H9 (cell line): ENCODE measurements around the gene TMEM39B. TPM values are rescaled to one million over a fixed set of nuclear protein-coding genes. Genes with fewer than 3 reads are reported as not detected.

ENCODE experiments used
- DNase-seq: peaks from one replicate; pipeline ENCODE4 v3.0.0-alpha.2; 2017
- H2AFZ ChIP-seq: one replicate; pipeline ENCODE4 v1.6.1; 2013; ENCODE audit warnings: mild to moderate bottlenecking, low read length, control low read depth, moderate library complexity
- H2AK5ac ChIP-seq: 2 replicates; pipeline ENCODE4 v1.6.1; 2013; ENCODE audit warnings: low read length, control low read depth, mixed read lengths; ENCODE audit not compliant: insufficient read length
- H2BK120ac ChIP-seq: one replicate; pipeline ENCODE4 v1.6.1; 2013; ENCODE audit warnings: low read depth, mild to moderate bottlenecking, low read length, control low read depth, inconsistent platforms; ENCODE audit not compliant: poor library complexity, severe bottlenecking
- H2BK12ac ChIP-seq: 2 replicates; pipeline ENCODE4 v1.6.1; 2013; ENCODE audit warnings: low read length, control low read depth, mixed read lengths, low read depth; ENCODE audit not compliant: insufficient read length
- H2BK15ac ChIP-seq: 2 replicates; pipeline ENCODE4 v1.6.1; 2013; ENCODE audit warnings: low read depth, low read length, control low read depth
- H2BK20ac ChIP-seq: one replicate; pipeline ENCODE4 v1.6.1; 2013; ENCODE audit warnings: low read depth, mild to moderate bottlenecking, low read length, control low read depth, inconsistent platforms; ENCODE audit not compliant: poor library complexity, severe bottlenecking
- H2BK5ac ChIP-seq: 2 replicates; pipeline ENCODE4 v1.6.1; 2013; ENCODE audit warnings: low read length, control low read depth, mixed read lengths; ENCODE audit not compliant: insufficient read length
- H3K14ac ChIP-seq: 2 replicates; pipeline ENCODE4 v1.6.1; 2013; ENCODE audit warnings: low read length, control low read depth; ENCODE audit not compliant: insufficient read depth
- H3K18ac ChIP-seq: 2 replicates; pipeline ENCODE4 v1.6.1; 2013; ENCODE audit warnings: low read depth, mild to moderate bottlenecking, mixed read lengths, low read length, control low read depth; ENCODE audit not compliant: insufficient read length
- H3K23ac ChIP-seq: 2 replicates; pipeline ENCODE4 v1.6.1; 2013; ENCODE audit warnings: low read length, control low read depth, mixed read lengths, low read depth; ENCODE audit not compliant: insufficient read length
- H3K23me2 ChIP-seq: 2 replicates; pipeline ENCODE4 v1.6.1; 2013; ENCODE audit warnings: low read depth, mild to moderate bottlenecking, mixed read lengths, low read length, control low read depth; ENCODE audit not compliant: insufficient read length, poor library complexity, severe bottlenecking
- H3K27ac ChIP-seq: 2 replicates; pipeline ENCODE4 v1.5.1; 2013; ENCODE audit warnings: low read length, control low read depth, mixed read lengths, low read depth; ENCODE audit not compliant: insufficient read length
- H3K27me3 ChIP-seq: 2 replicates; pipeline ENCODE4 v1.6.1; 2013; ENCODE audit warnings: low read length, control low read depth, inconsistent platforms; ENCODE audit not compliant: insufficient read depth
- H3K4ac ChIP-seq: 2 replicates; pipeline ENCODE4 v1.6.1; 2013; ENCODE audit warnings: low read depth, mild to moderate bottlenecking, control low read depth, inconsistent platforms, low read length, moderate library complexity
- H3K4me1 ChIP-seq: 2 replicates; pipeline ENCODE4 v1.6.1; 2013; ENCODE audit warnings: low read length, control low read depth, inconsistent platforms; ENCODE audit not compliant: insufficient read depth
- H3K4me2 ChIP-seq: 2 replicates; pipeline ENCODE4 v1.6.1; 2013; ENCODE audit warnings: low read length, control low read depth, mixed read lengths; ENCODE audit not compliant: insufficient read length, insufficient read depth
- H3K56ac ChIP-seq: 2 replicates; pipeline ENCODE4 v1.6.1; 2013; ENCODE audit warnings: low read depth, mild to moderate bottlenecking, mixed read lengths, low read length, control low read depth; ENCODE audit not compliant: insufficient read length
- H3K79me1 ChIP-seq: 2 replicates; pipeline ENCODE4 v1.6.1; 2013; ENCODE audit warnings: low read depth, mild to moderate bottlenecking, moderate library complexity, low read length, control low read depth, inconsistent platforms; ENCODE audit not compliant: insufficient read depth, poor library complexity, severe bottlenecking
- H3K79me2 ChIP-seq: 2 replicates; pipeline ENCODE4 v1.6.1; 2013; ENCODE audit warnings: low read length, control low read depth, inconsistent platforms; ENCODE audit not compliant: insufficient read depth
- H3K9ac ChIP-seq: 2 replicates; pipeline ENCODE4 v1.6.1; 2013; ENCODE audit warnings: low read length, control low read depth, mixed read lengths; ENCODE audit not compliant: insufficient read length; ENCODE audit errors: extremely low read depth
- H3K9me3 ChIP-seq: one replicate; pipeline ENCODE4 v1.6.1; 2013; ENCODE audit warnings: low read depth, low read length, inconsistent platforms; ENCODE audit not compliant: control insufficient read depth
- H3T11ph ChIP-seq: one replicate; pipeline ENCODE4 v1.6.1; 2013; ENCODE audit warnings: mild to moderate bottlenecking, low read length, control low read depth, inconsistent platforms
- H4K20me1 ChIP-seq: one replicate; pipeline ENCODE4 v1.6.1; 2013; ENCODE audit not compliant: control insufficient read depth, insufficient read length, insufficient read depth
- H4K5ac ChIP-seq: 2 replicates; pipeline ENCODE4 v1.6.1; 2013; ENCODE audit warnings: low read depth, mild to moderate bottlenecking, mixed read lengths, low read length, control low read depth; ENCODE audit not compliant: insufficient read length
- H4K8ac ChIP-seq: replicated peaks from 2 replicates; pipeline ENCODE4 v1.6.1; 2013; ENCODE audit warnings: low read length, control low read depth, mixed read lengths, low read depth; ENCODE audit not compliant: insufficient read length
- H4K91ac ChIP-seq: 2 replicates; pipeline ENCODE4 v1.6.1; 2013; ENCODE audit warnings: low read depth, mild to moderate bottlenecking, moderate library complexity, mixed read lengths, low read length, control low read depth; ENCODE audit not compliant: insufficient read length
- H3K27ac Mint-ChIP-seq, 3 experiments: 2 replicates in 2 of 3; 3 replicates in 1 of 3; pipeline ENCODE4 v1.8.0; 2020 to 2021; ENCODE audit warnings: mixed read lengths in 3 of 3, mild to moderate bottlenecking in 1 of 3, moderate library complexity in 1 of 3
- H3K27me3 Mint-ChIP-seq: 2 replicates; pipeline ENCODE4 v1.8.0; 2021; ENCODE audit warnings: low read depth, mild to moderate bottlenecking, moderate library complexity, mixed read lengths
- H3K36me3 Mint-ChIP-seq, 3 experiments: 2 replicates in 2 of 3; 3 replicates in 1 of 3; pipeline ENCODE4 v1.8.0; 2020 to 2021; ENCODE audit warnings: low read depth in 3 of 3, mixed read lengths in 3 of 3; ENCODE audit not compliant: insufficient read depth in 1 of 3
- H3K4me1 Mint-ChIP-seq, 2 experiments: 2 replicates each; pipeline ENCODE4 v1.8.0; 2020; ENCODE audit warnings: mixed read lengths in 2 of 2
- H3K4me3 Mint-ChIP-seq, 2 experiments: 2 replicates in 1 of 2; 3 replicates in 1 of 2; pipeline ENCODE4 v1.8.0; 2020 to 2021; ENCODE audit warnings: mild to moderate bottlenecking in 2 of 2, mixed read lengths in 2 of 2, moderate library complexity in 1 of 2
- H3K9me3 Mint-ChIP-seq, 2 experiments: 2 replicates in 1 of 2; 3 replicates in 1 of 2; pipeline ENCODE4 v1.8.0; 2020; ENCODE audit warnings: mild to moderate bottlenecking in 2 of 2, mixed read lengths in 2 of 2, moderate library complexity in 1 of 2
- CTCF ChIP-seq: fragments of 200-600 bp; sonication (generic); conservative IDR thresholded peaks from 3 replicates; pipeline ENCODE4 v1.8.0; 2021; ENCODE audit warnings: antibody characterized with exemption, mild to moderate bottlenecking
- WGBS: extraction: QIAGEN DNeasy Blood & Tissue Kit; methylation state at CpG from one replicate; pipeline ENCODE4 v1.1.7; 2013; ENCODE audit warnings: missing lambda C conversion rate, low lambda C conversion rate, mixed read lengths; ENCODE audit not compliant: insufficient read length; ENCODE audit errors: extremely low coverage; 5-methylcytosine and 5-hydroxymethylcytosine counted together
- total RNA-seq: library from RNA; stranded (reverse); gene quantifications from 2 replicates; pipeline ENCODE4 v1.2.1, GENCODE V29; 2021

Gene TMEM39B
- total RNA-seq, 1 experiment from 2014 or later, result 27.4 TPM

GRCh38 chr1:32106663-32107275, 34.0 kb downstream of the TMEM39B start:
- no CpG with 5 or more reads among the region's 9 CpGs for WGBS
- H2BK15ac ChIP-seq, result no peak overlapping the region
- H3K4me1 ChIP-seq, result no peaks in the 10 kb centered on the region
- Mint-ChIP-seq H3K4me3 (peak overlapping the region; percentile 22 to 99), H3K27ac (no peak overlapping the region; a peak in 1 of 7 replicates), H3K36me3 (peaks cover 0 to 14% (median 13%) of the 10 kb centered on the region in 3 experiments; a peak in 5 of 7 replicates), H3K9me3 (no peaks in the 10 kb centered on the region; a peak in 1 of 5 replicates), H3K27me3 (no peaks in the 10 kb centered on the region), H3K4me1 (peaks cover 11 to 12% of the 10 kb centered on the region in 2 experiments)
- no peak overlapping the region for H3K4ac ChIP-seq
- H4K20me1 ChIP-seq, result no peaks in the 10 kb centered on the region
- no peak overlapping the region for H3K27ac ChIP-seq
- no peak overlapping the region for H2BK12ac ChIP-seq
- H3K9me3 ChIP-seq, result no peaks in the 10 kb centered on the region
- TF ChIP-seq CTCF, result no peak
- H3K79me1 ChIP-seq, result peaks cover 5% of the 10 kb centered on the region
- H2BK20ac ChIP-seq, result no peak overlapping the region
- no peak overlapping the region for H2AFZ ChIP-seq
- peaks cover 15% of the 10 kb centered on the region for H3K79me2 ChIP-seq
- no peaks in the 10 kb centered on the region for H3K23me2 ChIP-seq
- no peak overlapping the region for H4K5ac ChIP-seq
- H3K18ac ChIP-seq, result no peak overlapping the region
- no peaks in the 10 kb centered on the region for H3K27me3 ChIP-seq
- no peak overlapping the region for H3K9ac ChIP-seq
- H3T11ph ChIP-seq, result no peak overlapping the region
- DNase-seq, result no peak
- H2AK5ac ChIP-seq, result no peak overlapping the region
- no peak overlapping the region for H3K4me2 ChIP-seq
- H4K8ac ChIP-seq, result no peak overlapping the region
- no peak overlapping the region for H3K14ac ChIP-seq
- no peak overlapping the region for H3K56ac ChIP-seq
- H4K91ac ChIP-seq, result no peak overlapping the region
- no peak overlapping the region for H2BK120ac ChIP-seq
- H3K23ac ChIP-seq, result no peak overlapping the region
- H2BK5ac ChIP-seq, result no peak overlapping the region
